Activated CD8-positive, alpha-beta T cell treated with anti-CD3 and anti-CD28 coated beads for 36 hours (primary cell): ENCODE measurements around the gene HSPB6. TPM values are rescaled to one million over a fixed set of nuclear protein-coding genes. Genes with fewer than 3 reads are reported as not detected.

Experiments
- ATAC-seq: fragments of 200-7000 bp; cut with Tn5 transposase; one replicate; pipeline ENCODE4 v1.10.0; 2021; ENCODE audit warnings: mild to moderate bottlenecking, moderate library complexity
- CTCF ChIA-PET: fragments of 350-600 bp; sonication (Branson Sonifier 250); formaldehyde crosslinking; loops from one replicate; lab custom pipeline; 2021; ENCODE audit warnings: antibody characterized with exemption; lab: Charles Lee
- POLR2A ChIA-PET: fragments of 350-600 bp; sonication (Branson Sonifier 250); formaldehyde crosslinking; loops from one replicate; lab custom pipeline; 2021; ENCODE audit warnings: antibody characterized with exemption; lab: Charles Lee
- DNase-seq: peaks from one replicate; pipeline ENCODE4 v3.0.0-alpha.2; 2020
- H3K27ac Mint-ChIP-seq: one replicate; pipeline ENCODE4 v1.8.0; 2021; ENCODE audit warnings: mild to moderate bottlenecking, mixed read lengths
- H3K27me3 Mint-ChIP-seq: one replicate; pipeline ENCODE4 v1.8.0; 2021; ENCODE audit warnings: mixed read lengths
- H3K36me3 Mint-ChIP-seq: one replicate; pipeline ENCODE4 v1.8.0; 2021; ENCODE audit warnings: low read depth, mixed read lengths
- H3K4me1 Mint-ChIP-seq: one replicate; pipeline ENCODE4 v1.8.0; 2021; ENCODE audit warnings: low read depth, mixed read lengths
- H3K4me3 Mint-ChIP-seq: one replicate; pipeline ENCODE4 v1.8.0; 2021; ENCODE audit warnings: mild to moderate bottlenecking, moderate library complexity, mixed read lengths
- H3K9me3 Mint-ChIP-seq: one replicate; pipeline ENCODE4 v1.8.0; 2021; ENCODE audit warnings: mixed read lengths
- intact Hi-C: fragments of 100-400 bp; cut with micrococcal nuclease; formaldehyde crosslinking; loops from one replicate; pipeline ENCODE4 v1.10.0; 2022
- total RNA-seq, 2 experiments: library from RNA; stranded (reverse); gene quantifications; one replicate each; pipeline ENCODE4 v1.2.3, GENCODE V29; 2021
- TF ChIP-seq, protein P1 (sequence below): fragments of 200-600 bp; IDR thresholded peaks from one replicate; pipeline ENCODE4 v1.8.0; 2022; ENCODE audit warnings: antibody characterized with exemption, mild to moderate bottlenecking

Gene HSPB6
- total RNA-seq, 2 experiments from 2014 or later = 0.85 to 0.95 TPM

DNA sequence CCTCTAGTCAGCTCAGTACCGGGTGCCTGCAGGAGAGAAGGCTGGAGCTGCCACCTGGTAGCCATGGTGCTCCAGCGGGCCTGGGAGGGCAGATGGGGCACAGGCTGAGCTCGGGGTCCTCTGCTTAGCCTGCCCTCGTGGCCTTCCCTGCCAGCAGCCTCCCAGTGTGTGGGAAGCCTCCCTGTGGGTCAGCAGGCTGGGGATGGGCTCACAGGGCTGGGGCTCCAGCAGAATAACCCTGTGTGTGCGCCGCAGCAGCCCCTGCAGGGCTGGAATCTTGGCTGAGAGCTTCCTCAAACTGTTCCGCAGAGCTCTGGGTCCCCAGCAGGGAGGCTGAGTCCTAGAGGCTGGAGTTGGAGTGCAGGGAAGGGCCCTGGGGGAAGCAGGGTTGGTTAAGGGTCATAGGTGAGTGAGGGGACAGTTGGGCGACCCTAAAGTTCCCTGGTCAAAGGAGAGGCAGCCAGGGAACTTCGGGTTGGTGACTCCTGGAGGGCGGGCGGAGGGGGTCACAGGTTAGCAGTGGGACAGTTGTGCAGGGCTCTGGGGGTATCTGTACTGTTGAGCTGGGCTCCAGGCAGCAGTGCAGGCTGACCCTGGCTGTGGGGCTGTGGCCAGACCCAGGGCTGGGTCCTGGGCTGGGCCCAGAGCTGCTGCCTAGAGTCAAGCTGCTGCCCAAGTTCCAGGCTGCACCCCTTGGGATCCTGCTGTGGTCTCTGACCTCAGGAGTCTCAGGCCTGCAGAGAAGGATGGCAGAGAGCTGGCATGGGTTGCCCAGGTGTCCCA is 32.6 kb upstream of the HSPB6 start:
- H3K27me3 Mint-ChIP-seq = peaks cover 3% of the 10 kb centered on the region
- POLR2A ChIA-PET = interaction anchor here (1.1 to 1.7 kb wide), 4 partner anchors 14 to 63 kb away, joined by 3 to 5 read pairs (median 4); partner anchors contain the start of gene ARHGAP33

DNA sequence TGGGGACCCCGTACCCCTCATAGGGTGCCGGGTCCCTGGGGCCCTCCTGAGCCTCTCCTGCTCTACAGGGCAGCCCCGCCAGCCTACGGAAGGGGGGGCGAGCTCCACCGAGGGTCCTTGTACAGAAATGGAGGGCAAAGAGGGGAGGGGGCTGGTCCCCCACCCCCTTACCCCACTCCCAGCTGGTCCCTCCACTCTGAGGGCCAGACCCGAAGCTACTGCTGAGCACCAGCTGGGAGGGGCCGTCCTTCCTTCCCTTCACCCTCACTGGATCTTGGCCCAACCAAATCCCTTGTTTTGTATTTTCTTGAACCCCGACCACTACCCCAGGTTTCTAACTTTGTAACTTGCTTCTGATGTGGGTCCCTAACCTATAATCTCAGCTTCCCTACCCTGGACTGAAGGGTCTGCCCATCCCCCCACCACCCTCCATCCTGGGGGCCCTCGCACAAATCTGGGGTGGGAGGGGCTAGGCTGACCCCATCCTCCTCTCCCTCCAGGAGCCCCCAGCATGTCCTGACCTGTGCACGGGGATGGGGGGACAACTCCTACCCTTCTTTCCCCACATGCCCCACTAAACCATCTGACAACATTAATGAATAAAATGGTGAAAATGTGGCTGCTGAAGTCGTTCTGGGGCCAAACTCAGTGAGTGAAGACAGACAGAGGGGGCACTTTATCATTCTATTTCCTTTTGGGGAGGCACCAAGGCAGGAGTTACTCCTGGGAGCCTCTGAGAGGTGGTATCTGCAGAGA is 31.6 kb upstream of the HSPB6 start:
- Mint-ChIP-seq H3K27me3 (peaks cover 3% of the 10 kb centered on the region), H3K9me3 (no peaks in the 10 kb centered on the region), H3K4me3 (no peak overlapping the region), H3K36me3 (no peaks in the 10 kb centered on the region), H3K4me1 (no peaks in the 10 kb centered on the region), H3K27ac (no peak overlapping the region)
- intact Hi-C loops = no loop called here
- no peak for DNase-seq
- ChIA-PET POLR2A (interaction anchor here (1.7 kb wide), 1 partner anchor 62 kb away, joined by 5 read pairs; no protein-coding TSS in a partner anchor), CTCF (no interaction called here)
- ATAC-seq = no peak
- TF ChIP-seq, protein P1, sequence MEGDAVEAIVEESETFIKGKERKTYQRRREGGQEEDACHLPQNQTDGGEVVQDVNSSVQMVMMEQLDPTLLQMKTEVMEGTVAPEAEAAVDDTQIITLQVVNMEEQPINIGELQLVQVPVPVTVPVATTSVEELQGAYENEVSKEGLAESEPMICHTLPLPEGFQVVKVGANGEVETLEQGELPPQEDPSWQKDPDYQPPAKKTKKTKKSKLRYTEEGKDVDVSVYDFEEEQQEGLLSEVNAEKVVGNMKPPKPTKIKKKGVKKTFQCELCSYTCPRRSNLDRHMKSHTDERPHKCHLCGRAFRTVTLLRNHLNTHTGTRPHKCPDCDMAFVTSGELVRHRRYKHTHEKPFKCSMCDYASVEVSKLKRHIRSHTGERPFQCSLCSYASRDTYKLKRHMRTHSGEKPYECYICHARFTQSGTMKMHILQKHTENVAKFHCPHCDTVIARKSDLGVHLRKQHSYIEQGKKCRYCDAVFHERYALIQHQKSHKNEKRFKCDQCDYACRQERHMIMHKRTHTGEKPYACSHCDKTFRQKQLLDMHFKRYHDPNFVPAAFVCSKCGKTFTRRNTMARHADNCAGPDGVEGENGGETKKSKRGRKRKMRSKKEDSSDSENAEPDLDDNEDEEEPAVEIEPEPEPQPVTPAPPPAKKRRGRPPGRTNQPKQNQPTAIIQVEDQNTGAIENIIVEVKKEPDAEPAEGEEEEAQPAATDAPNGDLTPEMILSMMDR = no peak

More for the DNA sequence above, 32.6 kb upstream of the HSPB6 start:
- TF ChIP-seq, protein P1 = no peak
- ATAC-seq (no peak), DNase-seq (no peak)
- no peaks in the 10 kb centered on the region for H3K4me1 Mint-ChIP-seq
- CTCF ChIA-PET = interaction anchor here (1.2 to 1.5 kb wide), 2 partner anchors 37 to 52 kb away, joined by 3 read pairs; no protein-coding TSS in a partner anchor
- H3K27ac Mint-ChIP-seq = no peak overlapping the region
- H3K36me3 Mint-ChIP-seq = no peaks in the 10 kb centered on the region
- intact Hi-C loops = no loop called here
- H3K4me3 Mint-ChIP-seq = no peak overlapping the region
- no peaks in the 10 kb centered on the region for H3K9me3 Mint-ChIP-seq

DNA sequence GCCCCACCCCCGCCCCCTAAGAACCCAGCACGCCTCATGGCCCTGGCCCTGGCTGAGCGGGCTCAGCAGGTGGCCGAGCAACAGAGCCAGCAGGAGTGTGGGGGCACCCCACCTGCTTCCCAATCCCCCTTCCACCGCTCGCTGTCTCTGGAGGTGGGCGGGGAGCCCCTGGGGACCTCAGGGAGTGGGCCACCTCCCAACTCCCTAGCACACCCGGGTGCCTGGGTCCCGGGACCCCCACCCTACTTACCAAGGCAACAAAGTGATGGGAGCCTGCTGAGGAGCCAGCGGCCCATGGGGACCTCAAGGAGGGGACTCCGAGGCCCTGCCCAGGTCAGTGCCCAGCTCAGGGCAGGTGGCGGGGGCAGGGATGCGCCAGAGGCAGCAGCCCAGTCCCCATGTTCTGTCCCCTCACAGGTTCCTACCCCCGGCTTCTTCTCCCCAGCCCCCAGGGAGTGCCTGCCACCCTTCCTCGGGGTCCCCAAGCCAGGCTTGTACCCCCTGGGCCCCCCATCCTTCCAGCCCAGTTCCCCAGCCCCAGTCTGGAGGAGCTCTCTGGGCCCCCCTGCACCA is 30.5 kb upstream of the HSPB6 start:
- CTCF ChIA-PET = no interaction called here
- ATAC-seq = no peak

DNA sequence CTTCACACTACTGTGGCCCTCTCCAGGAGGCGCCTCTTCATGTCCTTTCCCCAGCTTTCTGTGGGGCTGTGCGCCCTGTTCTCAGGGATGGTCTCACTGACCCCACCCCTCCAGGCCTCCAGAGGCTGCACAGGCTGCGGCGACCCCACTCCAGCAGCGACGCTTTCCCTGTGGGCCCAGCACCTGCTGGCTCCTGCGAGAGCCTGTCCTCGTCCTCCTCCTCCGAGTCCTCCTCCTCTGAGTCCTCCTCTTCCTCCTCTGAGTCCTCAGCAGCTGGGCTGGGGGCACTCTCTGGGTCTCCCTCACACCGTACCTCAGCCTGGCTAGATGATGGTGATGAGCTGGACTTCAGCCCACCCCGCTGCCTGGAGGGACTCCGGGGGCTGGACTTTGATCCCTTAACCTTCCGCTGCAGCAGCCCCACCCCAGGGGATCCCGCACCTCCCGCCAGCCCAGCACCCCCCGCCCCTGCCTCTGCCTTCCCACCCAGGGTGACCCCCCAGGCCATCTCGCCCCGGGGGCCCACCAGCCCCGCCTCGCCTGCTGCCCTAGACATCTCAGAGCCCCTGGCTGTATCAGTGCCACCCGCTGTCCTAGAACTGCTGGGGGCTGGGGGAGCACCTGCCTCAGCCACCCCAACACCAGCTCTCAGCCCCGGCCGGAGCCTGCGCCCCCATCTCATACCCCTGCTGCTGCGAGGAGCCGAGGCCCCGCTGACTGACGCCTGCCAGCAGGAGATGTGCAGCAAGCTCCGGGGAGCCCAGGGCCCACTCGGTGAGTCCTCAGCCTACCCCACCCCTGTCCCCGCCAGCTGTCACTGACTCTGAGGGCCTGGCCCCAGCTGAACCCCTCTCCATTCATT is 29.7 kb upstream of the HSPB6 start:
- H3K27ac Mint-ChIP-seq = no peak overlapping the region
- no peaks in the 10 kb centered on the region for H3K27me3 Mint-ChIP-seq
- TF ChIP-seq, protein P1 = no peak
- DNase-seq = no peak
- H3K4me3 Mint-ChIP-seq = no peak overlapping the region
- ChIA-PET CTCF (no interaction called here), POLR2A (interaction anchor here (0.6 kb wide), 1 partner anchor 21 kb away, joined by 3 read pairs; no protein-coding TSS in a partner anchor)
- no peak for ATAC-seq
- H3K36me3 Mint-ChIP-seq = no peaks in the 10 kb centered on the region
- no peaks in the 10 kb centered on the region for H3K4me1 Mint-ChIP-seq
- H3K9me3 Mint-ChIP-seq = no peaks in the 10 kb centered on the region
- intact Hi-C loops = no loop called here

More for the DNA sequence above, 30.5 kb upstream of the HSPB6 start:
- Mint-ChIP-seq H3K9me3 (no peaks in the 10 kb centered on the region), H3K27ac (no peak overlapping the region), H3K4me1 (no peaks in the 10 kb centered on the region), H3K27me3 (no peaks in the 10 kb centered on the region), H3K36me3 (no peaks in the 10 kb centered on the region), H3K4me3 (no peak overlapping the region)
- intact Hi-C loops = no loop called here
- TF ChIP-seq, protein P1 = no peak
- DNase-seq = no peak
- POLR2A ChIA-PET = interaction anchor here (0.6 kb wide), 1 partner anchor 22 kb away, joined by 3 read pairs; no protein-coding TSS in a partner anchor
